Measurements from ENCODE around the gene TRIM52. TPM values are rescaled to one million over a fixed set of nuclear protein-coding genes. Genes with fewer than 3 reads are reported as not detected.
"Not testable (repeated sequence)": the region's sequence is repeated elsewhere in the genome, so short reads cannot be mapped to it uniquely, and the experiment has no call there.

The TRIM52 gene
- total RNA-seq, 1 experiment from 2014 or later = 7.9 TPM

GRCh38 chr5:181217803-181218062 lies 43.2 kb downstream of the TRIM52 start:
- no peak overlapping the region for H3K27ac ChIP-seq

GRCh38 chr5:181217111-181217802 lies 43.7 kb downstream of the TRIM52 start:
- Histone ChIP-seq H3K27me3 (no peaks in the 10 kb centered on the region), H3K36me3 (no peaks in the 10 kb centered on the region), H3K9me3 (replicated peaks) (no peaks in the 10 kb centered on the region), H3K4me1 (no peaks in the 10 kb centered on the region), H3K27ac (no peak overlapping the region), H3K4me3 (peak overlapping the region; percentile 51)
- DNase-seq = peak; percentile 73 to 78

More at GRCh38 chr5:181217803-181218062, 43.2 kb downstream of the TRIM52 start:
- no peak for DNase-seq
- Histone ChIP-seq H3K9me3 (replicated peaks) (no peaks in the 10 kb centered on the region), H3K36me3 (no peaks in the 10 kb centered on the region), H3K27me3 (no peaks in the 10 kb centered on the region), H3K4me1 (no peaks in the 10 kb centered on the region), H3K4me3 (peak overlapping the region; percentile 51)

GRCh38 chr5:181215997-181216989 lies 44.6 kb downstream of the TRIM52 start:
- DNase-seq = peak; percentile 53 to 68
- no peaks in the 10 kb centered on the region for H3K9me3 ChIP-seq (replicated peaks)
- no peaks in the 10 kb centered on the region for H3K27me3 ChIP-seq
- peak overlapping the region; percentile 51 for H3K4me3 ChIP-seq
- H3K4me1 ChIP-seq = no peaks in the 10 kb centered on the region
- no peaks in the 10 kb centered on the region for H3K36me3 ChIP-seq
- H3K27ac ChIP-seq = no peak overlapping the region

GRCh38 chr5:181214249-181214648 lies 46.7 kb downstream of the TRIM52 start:
- not testable (repeated sequence) for DNase-seq; H3K27me3 ChIP-seq; H3K27ac ChIP-seq; H3K36me3 ChIP-seq; H3K4me1 ChIP-seq; H3K4me3 ChIP-seq; H3K9me3 ChIP-seq (replicated peaks)

- no peak for DNase-seq
These were observed 48.0 kb downstream of the TRIM52 start for GRCh38 chr5:181212934-181213333.

GRCh38 chr5:181212080-181212479 lies 48.9 kb downstream of the TRIM52 start:
- Histone ChIP-seq H3K36me3 (no peaks in the 10 kb centered on the region), H3K4me3 (no peak overlapping the region), H3K9me3 (replicated peaks) (no peaks in the 10 kb centered on the region), H3K27ac (no peak overlapping the region), H3K27me3 (no peaks in the 10 kb centered on the region), H3K4me1 (no peaks in the 10 kb centered on the region)
- DNase-seq = no peak

More at GRCh38 chr5:181212934-181213333, 48.0 kb downstream of the TRIM52 start:
- H3K4me1 ChIP-seq = no peaks in the 10 kb centered on the region
- H3K4me3 ChIP-seq = no peak overlapping the region
- H3K27me3 ChIP-seq = no peaks in the 10 kb centered on the region
- H3K27ac ChIP-seq = no peak overlapping the region
- no peaks in the 10 kb centered on the region for H3K9me3 ChIP-seq (replicated peaks)
- no peaks in the 10 kb centered on the region for H3K36me3 ChIP-seq

- no peaks in the 10 kb centered on the region for H3K27me3 ChIP-seq
- no peaks in the 10 kb centered on the region for H3K36me3 ChIP-seq
These were observed 49.7 kb downstream of the TRIM52 start for GRCh38 chr5:181211208-181211607.

GRCh38 chr5:181210698-181211097 lies 50.2 kb downstream of the TRIM52 start:
- H3K4me1 ChIP-seq; H3K9me3 ChIP-seq (replicated peaks); H3K27me3 ChIP-seq; H3K36me3 ChIP-seq; H3K27ac ChIP-seq; DNase-seq; H3K4me3 ChIP-seq: not testable (repeated sequence)

More at GRCh38 chr5:181211208-181211607, 49.7 kb downstream of the TRIM52 start:
- Histone ChIP-seq H3K27ac (no peak overlapping the region), H3K4me1 (no peaks in the 10 kb centered on the region), H3K4me3 (no peak overlapping the region), H3K9me3 (replicated peaks) (no peaks in the 10 kb centered on the region)
- DNase-seq = no peak

- H3K27ac ChIP-seq; DNase-seq; H3K27me3 ChIP-seq; H3K9me3 ChIP-seq (replicated peaks); H3K4me1 ChIP-seq; H3K36me3 ChIP-seq; H3K4me3 ChIP-seq: not testable (repeated sequence)
These were observed 50.8 kb downstream of the TRIM52 start for GRCh38 chr5:181210148-181210547.

GRCh38 chr5:181209006-181209405 lies 51.9 kb downstream of the TRIM52 start:
- not testable (repeated sequence) for H3K9me3 ChIP-seq (replicated peaks); H3K36me3 ChIP-seq; H3K4me3 ChIP-seq; H3K27me3 ChIP-seq; H3K27ac ChIP-seq; DNase-seq; H3K4me1 ChIP-seq

- no peak overlapping the region for H3K27ac ChIP-seq
These were observed 53.0 kb downstream of the TRIM52 start for GRCh38 chr5:181207960-181208253.

GRCh38 chr5:181207214-181207959 lies 53.6 kb downstream of the TRIM52 start:
- Histone ChIP-seq H3K4me3 (peak overlapping the region; percentile 72), H3K4me1 (no peaks in the 10 kb centered on the region), H3K27me3 (no peaks in the 10 kb centered on the region), H3K9me3 (replicated peaks) (no peaks in the 10 kb centered on the region), H3K36me3 (no peaks in the 10 kb centered on the region), H3K27ac (peak overlapping the region; percentile 55)
- DNase-seq = peak; percentile 86 to 93

More at GRCh38 chr5:181207960-181208253, 53.0 kb downstream of the TRIM52 start:
- H3K36me3 ChIP-seq = no peaks in the 10 kb centered on the region
- no peaks in the 10 kb centered on the region for H3K4me1 ChIP-seq
- no peaks in the 10 kb centered on the region for H3K9me3 ChIP-seq (replicated peaks)
- H3K4me3 ChIP-seq = peak overlapping the region; percentile 72
- H3K27me3 ChIP-seq = no peaks in the 10 kb centered on the region
- no peak for DNase-seq

- peak; percentile 54 to 61 for DNase-seq
- Histone ChIP-seq H3K4me3 (peak overlapping the region; percentile 72), H3K27ac (peak overlapping the region; percentile 2; the same call in 1 of the 2 replicates), H3K9me3 (replicated peaks) (no peaks in the 10 kb centered on the region), H3K27me3 (no peaks in the 10 kb centered on the region), H3K4me1 (no peaks in the 10 kb centered on the region), H3K36me3 (no peaks in the 10 kb centered on the region)
These were observed 54.9 kb downstream of the TRIM52 start for GRCh38 chr5:181205761-181206649.
